Neural cell (in vitro differentiated cells): ENCODE data around the gene ZNF521. TPM values are rescaled to one million over a fixed set of nuclear protein-coding genes. Genes with fewer than 3 reads are reported as not detected.

ENCODE experiments used
- H2AFZ ChIP-seq: fragments of 200-600, 300-800 bp; sonication (generic), shearing (Covaris generic); 2 replicates; pipeline ENCODE4 v1.6.0; 2014; ENCODE audit warnings: low read depth, mild to moderate bottlenecking, antibody characterized with exemption, low read length, moderate library complexity
- H3F3A ChIP-seq: fragments of 200-600 bp; shearing (Covaris generic); 2 replicates; pipeline ENCODE4 v1.6.1; 2016; ENCODE audit warnings: mild to moderate bottlenecking, moderate library complexity, mixed read lengths, antibody characterized with exemption, low read length; ENCODE audit not compliant: insufficient read depth, poor library complexity, severe bottlenecking
- H3K27ac ChIP-seq: fragments of 200-600, 300-800 bp; sonication (generic), shearing (Covaris generic); 2 replicates; pipeline ENCODE4 v1.5.1; 2014; ENCODE audit warnings: mild to moderate bottlenecking, low read length, moderate library complexity
- H3K27me3 ChIP-seq: fragments of 300-800, 200-600 bp; sonication (generic), shearing (Covaris generic); 2 replicates; pipeline ENCODE4 v1.6.0; 2014; ENCODE audit warnings: mild to moderate bottlenecking, low read depth, low read length, moderate library complexity; ENCODE audit not compliant: insufficient read depth
- H3K36me3 ChIP-seq: fragments of 300-800, 200-600 bp; sonication (generic), shearing (Covaris generic); 2 replicates; pipeline ENCODE4 v1.5.1; 2014; ENCODE audit warnings: mild to moderate bottlenecking, antibody characterized with exemption, low read length, moderate library complexity; ENCODE audit not compliant: insufficient read depth
- H3K4me2 ChIP-seq: fragments of 300-800, 200-600 bp; sonication (generic), shearing (Covaris generic); 2 replicates; pipeline ENCODE4 v1.6.0; 2014; ENCODE audit warnings: mild to moderate bottlenecking, low read length
- H3K4me3 ChIP-seq: fragments of 300-800, 200-600 bp; sonication (generic), shearing (Covaris generic); 2 replicates; pipeline ENCODE4 v1.5.1; 2014; ENCODE audit warnings: mild to moderate bottlenecking, low read length, moderate library complexity
- H3K79me2 ChIP-seq: fragments of 200-600 bp; shearing (Covaris generic); replicated peaks from 2 replicates; pipeline ENCODE4 v1.6.0; 2014; ENCODE audit warnings: mild to moderate bottlenecking, low read length, moderate library complexity; ENCODE audit not compliant: insufficient read depth
- H3K9ac ChIP-seq: fragments of 300-800, 200-600 bp; sonication (generic), shearing (Covaris generic); 2 replicates; pipeline ENCODE4 v1.6.1; 2016; ENCODE audit warnings: mild to moderate bottlenecking, low read length, mixed read lengths
- H3K9me2 ChIP-seq: fragments of 200-600 bp; shearing (Covaris generic); 2 replicates; pipeline ENCODE4 v1.6.1; 2016; ENCODE audit warnings: mild to moderate bottlenecking, low read length, mixed read lengths; ENCODE audit not compliant: insufficient read depth
- H3K9me3 ChIP-seq: fragments of 200-600, 300-800 bp; sonication (generic), shearing (Covaris generic); 2 replicates; pipeline ENCODE4 v1.6.1; 2016; ENCODE audit warnings: mild to moderate bottlenecking, mixed run types, low read length, moderate library complexity, mixed read lengths
- H4K20me1 ChIP-seq: fragments of 200-600 bp; shearing (Covaris generic); 2 replicates; pipeline ENCODE4 v1.6.1; 2016; ENCODE audit warnings: mild to moderate bottlenecking, mixed run types; ENCODE audit not compliant: insufficient read depth
- EP300 ChIP-seq: fragments of 450-650 bp; conservative IDR thresholded peaks from 2 replicates; pipeline ENCODE4 v1.6.1; 2014; ENCODE audit warnings: antibody characterized with exemption, mild to moderate bottlenecking, moderate library complexity; ENCODE audit not compliant: poor library complexity, severe bottlenecking
- EZH2 ChIP-seq: fragments of 200-600, 300-800 bp; shearing (Covaris generic), sonication (generic); IDR thresholded peaks from 2 replicates; pipeline ENCODE4 v1.6.1; 2014; ENCODE audit warnings: antibody characterized with exemption, low read length, borderline replicate concordance, mild to moderate bottlenecking; ENCODE audit not compliant: insufficient read depth, poor library complexity, severe bottlenecking
- MXI1 ChIP-seq: fragments of 450-650 bp; conservative IDR thresholded peaks from 2 replicates; pipeline ENCODE4 v1.6.1; 2014; ENCODE audit warnings: antibody characterized with exemption, mild to moderate bottlenecking; ENCODE audit not compliant: poor library complexity, severe bottlenecking
- POLR2AphosphoS5 ChIP-seq: IDR thresholded peaks from 2 replicates; pipeline ENCODE4 v1.6.1; 2012
- RAD21 ChIP-seq: fragments of 450-650 bp; conservative IDR thresholded peaks from 2 replicates; pipeline ENCODE4 v1.6.1; 2014; ENCODE audit warnings: antibody characterized with exemption, mild to moderate bottlenecking, moderate library complexity
- SMC3 ChIP-seq: fragments of 450-650 bp; conservative IDR thresholded peaks from 2 replicates; pipeline ENCODE4 v1.6.1; 2014; ENCODE audit warnings: antibody characterized with exemption, mild to moderate bottlenecking, moderate library complexity; ENCODE audit not compliant: poor library complexity
- TAF1 ChIP-seq: IDR thresholded peaks from 2 replicates; pipeline ENCODE4 v1.6.1; 2012; ENCODE audit warnings: low read depth
- polyA plus RNA-seq: library from polyadenylated mRNA; depleted of rRNA; stranded (reverse); fragments of >200 nt; gene quantifications from 2 replicates; pipeline ENCODE4 v1.2.3, GENCODE V29; 2014
- TF ChIP-seq, protein P1 (sequence below): fragments of 450-650 bp; IDR thresholded peaks from 2 replicates; pipeline ENCODE4 v1.5.1; 2014; ENCODE audit warnings: antibody characterized with exemption, mild to moderate bottlenecking, moderate library complexity; ENCODE audit not compliant: poor library complexity, severe bottlenecking
- TF ChIP-seq, protein P2 (sequence below): IDR thresholded peaks from 2 replicates; pipeline ENCODE4 v1.6.1; 2012; ENCODE audit warnings: borderline replicate concordance

The ZNF521 gene
- polyA plus RNA-seq, 1 donor from 2014 or later = 101 TPM

DNA sequence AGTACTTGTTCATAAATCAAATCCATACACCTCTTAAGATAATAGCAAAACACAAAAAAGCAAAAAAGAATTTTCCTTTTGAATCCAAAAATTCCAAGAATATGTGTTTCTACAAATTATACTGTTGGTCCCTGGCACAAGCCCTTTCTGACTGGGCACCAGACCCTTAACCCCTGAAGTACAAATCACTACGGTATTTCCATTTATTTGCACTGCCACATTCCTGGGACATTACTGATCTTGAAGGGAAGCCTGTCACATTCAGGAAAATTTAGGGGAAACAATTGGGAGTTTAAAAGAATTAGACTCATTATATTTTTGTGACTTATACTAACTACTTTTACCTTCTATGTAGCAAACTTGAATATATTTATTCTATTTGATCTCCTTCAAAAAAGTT lies 98.8 kb downstream of the ZNF521 start:
- H4K20me1 ChIP-seq = no peaks in the 10 kb centered on the region
- no peak overlapping the region for H3K4me2 ChIP-seq
- H3K27me3 ChIP-seq = no peaks in the 10 kb centered on the region
- no peak overlapping the region for H3K27ac ChIP-seq
- H3F3A ChIP-seq = peaks cover 4% of the 10 kb centered on the region
- no peaks in the 10 kb centered on the region for H3K36me3 ChIP-seq
- TF ChIP-seq SMC3 (no peak), EP300 (no peak), POLR2AphosphoS5 (no peak), RAD21 (no peak), MXI1 (no peak), EZH2 (no peak), TAF1 (no peak)
- TF ChIP-seq, protein P1, sequence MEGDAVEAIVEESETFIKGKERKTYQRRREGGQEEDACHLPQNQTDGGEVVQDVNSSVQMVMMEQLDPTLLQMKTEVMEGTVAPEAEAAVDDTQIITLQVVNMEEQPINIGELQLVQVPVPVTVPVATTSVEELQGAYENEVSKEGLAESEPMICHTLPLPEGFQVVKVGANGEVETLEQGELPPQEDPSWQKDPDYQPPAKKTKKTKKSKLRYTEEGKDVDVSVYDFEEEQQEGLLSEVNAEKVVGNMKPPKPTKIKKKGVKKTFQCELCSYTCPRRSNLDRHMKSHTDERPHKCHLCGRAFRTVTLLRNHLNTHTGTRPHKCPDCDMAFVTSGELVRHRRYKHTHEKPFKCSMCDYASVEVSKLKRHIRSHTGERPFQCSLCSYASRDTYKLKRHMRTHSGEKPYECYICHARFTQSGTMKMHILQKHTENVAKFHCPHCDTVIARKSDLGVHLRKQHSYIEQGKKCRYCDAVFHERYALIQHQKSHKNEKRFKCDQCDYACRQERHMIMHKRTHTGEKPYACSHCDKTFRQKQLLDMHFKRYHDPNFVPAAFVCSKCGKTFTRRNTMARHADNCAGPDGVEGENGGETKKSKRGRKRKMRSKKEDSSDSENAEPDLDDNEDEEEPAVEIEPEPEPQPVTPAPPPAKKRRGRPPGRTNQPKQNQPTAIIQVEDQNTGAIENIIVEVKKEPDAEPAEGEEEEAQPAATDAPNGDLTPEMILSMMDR = no peak
- TF ChIP-seq, protein P2, sequence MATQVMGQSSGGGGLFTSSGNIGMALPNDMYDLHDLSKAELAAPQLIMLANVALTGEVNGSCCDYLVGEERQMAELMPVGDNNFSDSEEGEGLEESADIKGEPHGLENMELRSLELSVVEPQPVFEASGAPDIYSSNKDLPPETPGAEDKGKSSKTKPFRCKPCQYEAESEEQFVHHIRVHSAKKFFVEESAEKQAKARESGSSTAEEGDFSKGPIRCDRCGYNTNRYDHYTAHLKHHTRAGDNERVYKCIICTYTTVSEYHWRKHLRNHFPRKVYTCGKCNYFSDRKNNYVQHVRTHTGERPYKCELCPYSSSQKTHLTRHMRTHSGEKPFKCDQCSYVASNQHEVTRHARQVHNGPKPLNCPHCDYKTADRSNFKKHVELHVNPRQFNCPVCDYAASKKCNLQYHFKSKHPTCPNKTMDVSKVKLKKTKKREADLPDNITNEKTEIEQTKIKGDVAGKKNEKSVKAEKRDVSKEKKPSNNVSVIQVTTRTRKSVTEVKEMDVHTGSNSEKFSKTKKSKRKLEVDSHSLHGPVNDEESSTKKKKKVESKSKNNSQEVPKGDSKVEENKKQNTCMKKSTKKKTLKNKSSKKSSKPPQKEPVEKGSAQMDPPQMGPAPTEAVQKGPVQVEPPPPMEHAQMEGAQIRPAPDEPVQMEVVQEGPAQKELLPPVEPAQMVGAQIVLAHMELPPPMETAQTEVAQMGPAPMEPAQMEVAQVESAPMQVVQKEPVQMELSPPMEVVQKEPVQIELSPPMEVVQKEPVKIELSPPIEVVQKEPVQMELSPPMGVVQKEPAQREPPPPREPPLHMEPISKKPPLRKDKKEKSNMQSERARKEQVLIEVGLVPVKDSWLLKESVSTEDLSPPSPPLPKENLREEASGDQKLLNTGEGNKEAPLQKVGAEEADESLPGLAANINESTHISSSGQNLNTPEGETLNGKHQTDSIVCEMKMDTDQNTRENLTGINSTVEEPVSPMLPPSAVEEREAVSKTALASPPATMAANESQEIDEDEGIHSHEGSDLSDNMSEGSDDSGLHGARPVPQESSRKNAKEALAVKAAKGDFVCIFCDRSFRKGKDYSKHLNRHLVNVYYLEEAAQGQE = no peak
- H3K4me3 ChIP-seq = no peak overlapping the region
- no peaks in the 10 kb centered on the region for H3K9me3 ChIP-seq
- peaks cover 34% of the 10 kb centered on the region for H3K79me2 ChIP-seq
- H3K9me2 ChIP-seq = no peaks in the 10 kb centered on the region
- no peak overlapping the region for H2AFZ ChIP-seq
- no peak overlapping the region for H3K9ac ChIP-seq

DNA sequence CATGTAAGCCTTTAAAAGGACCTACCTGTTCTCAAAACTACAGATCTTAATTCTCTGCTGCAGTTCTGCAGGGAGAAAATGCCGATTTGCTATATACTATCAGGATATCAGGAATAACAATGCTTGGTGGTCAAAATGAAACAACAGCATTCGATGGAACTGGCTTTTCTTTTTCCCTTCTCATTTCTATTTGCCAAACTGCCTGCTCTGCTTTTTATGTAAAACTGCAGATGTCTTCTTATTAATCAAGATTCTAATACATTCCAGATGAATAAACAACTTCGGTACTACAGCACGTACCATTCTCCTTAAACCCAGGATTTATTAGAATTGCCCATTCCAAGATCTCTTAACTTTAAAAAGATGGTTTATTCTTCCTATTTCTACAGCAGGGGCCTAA lies 100.9 kb downstream of the ZNF521 start:
- peaks cover 4% of the 10 kb centered on the region for H3F3A ChIP-seq
- no peaks in the 10 kb centered on the region for H3K9me2 ChIP-seq
- no peaks in the 10 kb centered on the region for H4K20me1 ChIP-seq
- TF ChIP-seq RAD21 (no peak), SMC3 (no peak), TAF1 (no peak), POLR2AphosphoS5 (no peak), MXI1 (no peak), EZH2 (no peak), EP300 (no peak)
- TF ChIP-seq, protein P2 = no peak
- TF ChIP-seq, protein P1 = no peak
- H3K27ac ChIP-seq = no peak overlapping the region
- no peaks in the 10 kb centered on the region for H3K9me3 ChIP-seq
- H3K9ac ChIP-seq = no peak overlapping the region
- no peak overlapping the region for H3K4me3 ChIP-seq
- no peaks in the 10 kb centered on the region for H3K27me3 ChIP-seq
- no peak overlapping the region for H3K4me2 ChIP-seq
- H2AFZ ChIP-seq = no peak overlapping the region
- H3K79me2 ChIP-seq = peaks cover 34% of the 10 kb centered on the region
- H3K36me3 ChIP-seq = no peaks in the 10 kb centered on the region
